ENCODE data around the gene SLC35G3. TPM values are rescaled to one million over a fixed set of nuclear protein-coding genes. Genes with fewer than 3 reads are reported as not detected.

SLC35G3 gene
- total and polyA plus RNA-seq, 2 of the 4 experiments (the other 2 are of a cell fraction), result not detected

DNA sequence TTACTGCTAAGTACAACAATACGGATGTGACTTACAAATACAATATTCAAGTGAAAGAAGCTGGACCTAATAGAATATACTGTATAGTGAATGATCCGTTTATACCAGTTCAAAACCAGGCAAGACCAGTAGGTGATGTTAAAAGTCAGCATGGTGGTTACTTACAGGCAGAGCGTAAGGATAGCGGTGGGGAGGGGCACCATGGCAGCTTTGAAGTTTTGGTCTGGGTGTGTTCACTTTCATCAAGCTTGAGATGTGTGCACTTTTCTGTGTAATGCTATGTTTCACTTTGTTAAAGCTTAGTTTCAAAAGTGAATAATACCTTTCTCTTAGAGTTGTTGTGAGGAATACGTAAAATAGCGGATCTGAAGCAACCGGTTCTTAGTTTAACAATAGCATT is 16.5 kb upstream of the SLC35G3 start:
- no peak overlapping the region for H4K91ac ChIP-seq (ENCODE audit: insufficient read depth, low read depth, low read length)
- no peak overlapping the region for H2BK15ac ChIP-seq (ENCODE audit: low read depth, low read length)
- H3K18ac ChIP-seq (ENCODE audit: low read depth, low read length), result no peak overlapping the region
- BruUV-seq (replicated peaks), result no TSS peak
- no peak overlapping the region for H2BK120ac ChIP-seq (ENCODE audit: low read depth, low read length)
- H3K56ac ChIP-seq (ENCODE audit: extremely low read depth, insufficient read depth, low read length), result no peak overlapping the region
- TF ChIP-seq BHLHE40 (IDR thresholded peaks at IDR 0.05; ENCODE audit: low read depth, low read length) (no peak), RFX5 (IDR thresholded peaks at IDR 0.05; ENCODE audit: low read depth, low read length) (no peak), RAD21 (IDR thresholded peaks at IDR 0.05; ENCODE audit: low read length) (no peak), MXI1 (IDR thresholded peaks at IDR 0.05; ENCODE audit: borderline replicate concordance, low read depth, low read length) (no peak), CEBPB (IDR thresholded peaks at IDR 0.05; ENCODE audit: low read depth, low read length) (no peak), NFE2L2 (IDR thresholded peaks at IDR 0.05; ENCODE audit: low read depth, low read length) (no peak), MAZ (IDR thresholded peaks at IDR 0.05; ENCODE audit: borderline replicate concordance, low read depth, low read length) (no peak), CHD1 (IDR thresholded peaks at IDR 0.05; ENCODE audit: low read depth, low read length) (no peak), SMC3 (IDR thresholded peaks at IDR 0.05; ENCODE audit: low read depth, low read length) (no peak), RCOR1 (IDR thresholded peaks at IDR 0.05; ENCODE audit: insufficient replicate concordance, low read length) (no peak)
- TF ChIP-seq, protein P1, sequence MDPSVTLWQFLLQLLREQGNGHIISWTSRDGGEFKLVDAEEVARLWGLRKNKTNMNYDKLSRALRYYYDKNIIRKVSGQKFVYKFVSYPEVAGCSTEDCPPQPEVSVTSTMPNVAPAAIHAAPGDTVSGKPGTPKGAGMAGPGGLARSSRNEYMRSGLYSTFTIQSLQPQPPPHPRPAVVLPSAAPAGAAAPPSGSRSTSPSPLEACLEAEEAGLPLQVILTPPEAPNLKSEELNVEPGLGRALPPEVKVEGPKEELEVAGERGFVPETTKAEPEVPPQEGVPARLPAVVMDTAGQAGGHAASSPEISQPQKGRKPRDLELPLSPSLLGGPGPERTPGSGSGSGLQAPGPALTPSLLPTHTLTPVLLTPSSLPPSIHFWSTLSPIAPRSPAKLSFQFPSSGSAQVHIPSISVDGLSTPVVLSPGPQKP (IDR thresholded peaks at IDR 0.05; ENCODE audit: borderline replicate concordance, low read depth, low read length), result no peak
- in situ Hi-C loops (cut with MboI; ENCODE audit: low sequenced_read_pairs), result no loop called here
- H3K27me3 ChIP-seq (ENCODE audit: control insufficient read depth, insufficient read depth, low read length), result peaks cover 7% of the 10 kb centered on the region
- H2AFZ ChIP-seq (replicated peaks; ENCODE audit: low read length, poor library complexity), result no peak overlapping the region
- H3K9me3 ChIP-seq (ENCODE audit: control insufficient read depth, insufficient read depth, low read length), result no peaks in the 10 kb centered on the region
- H3K4me3 ChIP-seq (ENCODE audit: insufficient read depth, low read depth, low read length), result no peak overlapping the region
- intact Hi-C loops (cut with micrococcal nuclease), result no loop called here
- WGBS, 2 experiments (ENCODE audit: extremely low coverage in 2 of 2, insufficient read length in 1 of 2), result no CpG with 5 or more reads among the region's 7 CpGs
- no peak overlapping the region for H3K9ac ChIP-seq (ENCODE audit: low read depth, low read length)
- no peak overlapping the region for H3K27ac ChIP-seq (ENCODE audit: insufficient read depth, low read length)
- no peak overlapping the region for H4K8ac ChIP-seq (ENCODE audit: low read depth in 2 of 2, low read length in 2 of 2)
- H3K79me1 ChIP-seq (ENCODE audit: low read depth in 1 of 2, low read length in 2 of 2), result no peaks in the 10 kb centered on the region
- DNase-seq (no peak), ATAC-seq (ENCODE audit: low read depth) (no peak)
- no peak overlapping the region for H2BK20ac ChIP-seq (ENCODE audit: low read depth, low read length)
- no peak overlapping the region for H3K4ac ChIP-seq (ENCODE audit: low read depth, low read length)
- no peaks in the 10 kb centered on the region for H3K36me3 ChIP-seq (ENCODE audit: control insufficient read depth, insufficient read depth, low read length)
- no peaks in the 10 kb centered on the region for H3K9me1 ChIP-seq (ENCODE audit: insufficient read depth, low read length)
- no peak overlapping the region for H2BK5ac ChIP-seq (ENCODE audit: low read depth, low read length, poor library complexity, severe bottlenecking)
- H3K14ac ChIP-seq (replicated peaks; ENCODE audit: low read depth, low read length), result no peak overlapping the region
- ChIA-PET POLR2A (ENCODE audit: unreplicated experiment) (no interaction called here), CTCF (no interaction called here)
- H2AK5ac ChIP-seq (ENCODE audit: low read depth, low read length), result no peak overlapping the region
- dilution Hi-C loops (cut with HindIII; ENCODE audit: low sequenced_read_pairs, unreplicated experiment), result no loop called here
- H3K23ac ChIP-seq (ENCODE audit: low read depth, low read length), result no peak overlapping the region
- H2AK9ac ChIP-seq (replicated peaks; ENCODE audit: low read depth, low read length, poor library complexity), result no peak overlapping the region
- H3K4me1 ChIP-seq (ENCODE audit: control insufficient read depth, insufficient read depth, low read length), result no peaks in the 10 kb centered on the region
- no peaks in the 10 kb centered on the region for H4K20me1 ChIP-seq (ENCODE audit: insufficient read depth, low read length)
- H3K4me2 ChIP-seq (ENCODE audit: low read depth, low read length), result no peak overlapping the region
- no peak overlapping the region for H4K5ac ChIP-seq (ENCODE audit: low read depth, low read length)
